Effector CD8-positive, alpha-beta T cell (primary cell): Measurements from ENCODE around the gene ZNF672.
A peak's percentile ranks its signal among the peaks of the same experiment; 100 is the strongest.
"Not testable (repeated sequence)": the region's sequence is repeated elsewhere in the genome, so short reads cannot be mapped to it uniquely, and the experiment has no call there.

Experiments
- DNase-seq: peaks from one replicate; lab custom pipeline; 2025; lab: John Stamatoyannopoulos, UW

ZNF672 gene

GRCh38 chr1:248812736-248813425, 25.1 kb upstream of the ZNF672 start:
- no peak for DNase-seq

- no peak for DNase-seq
Measured at GRCh38 chr1:248813546-248813945, 24.5 kb upstream of the ZNF672 start.

- DNase-seq: no peak
Measured at GRCh38 chr1:248814351-248814750, 23.7 kb upstream of the ZNF672 start.

GRCh38 chr1:248815407-248816034, 22.5 kb upstream of the ZNF672 start:
- no peak for DNase-seq

GRCh38 chr1:248816042-248816851, 21.8 kb upstream of the ZNF672 start:
- DNase-seq: no peak

GRCh38 chr1:248817065-248817464, 21.0 kb upstream of the ZNF672 start:
- no peak for DNase-seq

- DNase-seq: no peak
Measured at GRCh38 chr1:248818505-248819374, 19.3 kb upstream of the ZNF672 start.

GRCh38 chr1:248820041-248820585, 17.9 kb upstream of the ZNF672 start:
- DNase-seq: no peak

GRCh38 chr1:248821101-248821500, 16.9 kb upstream of the ZNF672 start:
- DNase-seq: no peak

- no peak for DNase-seq
Measured at GRCh38 chr1:248821641-248822040, 16.4 kb upstream of the ZNF672 start.

- DNase-seq: no peak
Measured at GRCh38 chr1:248822148-248823032, 15.6 kb upstream of the ZNF672 start.

GRCh38 chr1:248823517-248824001, 14.5 kb upstream of the ZNF672 start:
- DNase-seq: no peak

GRCh38 chr1:248824301-248824700, 13.7 kb upstream of the ZNF672 start:
- DNase-seq: no peak

- DNase-seq: no peak
Measured at GRCh38 chr1:248824701-248825100, 13.3 kb upstream of the ZNF672 start.

GRCh38 chr1:248825136-248825535, 12.9 kb upstream of the ZNF672 start:
- no peak for DNase-seq

- no peak for DNase-seq
Measured at GRCh38 chr1:248825573-248825908, 12.5 kb upstream of the ZNF672 start.

GRCh38 chr1:248825909-248826760, 11.9 kb upstream of the ZNF672 start, which contains the start of gene SH3BP5L:
Gene SH3BP5L (minus strand): TSS chr1:248825915. CDS start chr1:248824935, 980 bp downstream.
- DNase-seq: peak; percentile 79

- DNase-seq: no peak
Measured at GRCh38 chr1:248828845-248829244, 9.2 kb upstream of the ZNF672 start.

GRCh38 chr1:248830718-248831017, 7.4 kb upstream of the ZNF672 start:
- DNase-seq: not testable (repeated sequence)

GRCh38 chr1:248831842-248832241, 6.2 kb upstream of the ZNF672 start:
- DNase-seq: no peak
